ENCODE data around the gene WDFY1. TPM values are rescaled to one million over a fixed set of nuclear protein-coding genes. Genes with fewer than 3 reads are reported as not detected.

WDFY1 gene
- total RNA-seq, 1 donor from 2014 or later: 61.9 TPM

DNA sequence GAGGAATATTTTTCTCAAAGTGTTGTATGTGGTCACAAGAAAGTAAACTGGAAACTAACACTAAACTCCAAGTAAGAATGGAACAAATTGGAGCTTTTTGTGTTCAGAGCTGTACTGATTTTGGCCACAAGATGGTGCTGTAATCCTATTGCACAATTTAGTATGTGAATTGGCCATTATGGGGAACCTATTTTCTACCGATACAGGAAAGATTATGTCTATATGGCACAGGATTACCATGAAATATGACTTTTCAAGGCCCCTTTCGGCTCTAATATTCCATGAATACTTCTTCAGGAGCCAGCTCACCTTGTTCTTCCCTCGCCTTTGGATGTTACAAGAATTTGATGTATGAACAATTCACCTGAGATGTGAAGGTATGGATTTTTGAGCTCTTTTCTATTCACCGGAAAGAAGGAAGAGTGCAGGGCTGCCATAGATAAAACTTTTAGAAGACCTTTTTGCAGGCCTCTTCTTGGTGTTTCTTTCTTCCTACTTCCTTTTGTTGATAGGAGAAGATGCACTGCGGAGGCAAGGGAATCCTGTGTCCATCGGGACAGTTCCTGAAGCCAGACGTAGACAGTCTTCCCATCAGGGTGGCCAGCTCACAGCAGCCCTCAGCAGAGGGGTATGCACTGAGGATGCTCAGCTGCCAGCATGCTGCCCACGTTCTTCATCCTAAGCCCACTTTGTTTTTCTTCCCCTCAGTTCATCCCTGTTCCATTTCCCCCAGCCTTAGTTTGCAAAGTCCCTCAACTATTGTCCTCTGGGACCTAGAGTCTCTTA is 25.4 kb upstream of the WDFY1 start:
- Mint-ChIP-seq H3K36me3 (ENCODE audit: unreplicated experiment) (peaks cover 17% of the 10 kb centered on the region), H3K4me1 (ENCODE audit: unreplicated experiment) (no peaks in the 10 kb centered on the region), H3K27ac (ENCODE audit: unreplicated experiment) (no peak overlapping the region), H3K9me3 (ENCODE audit: unreplicated experiment) (no peaks in the 10 kb centered on the region), H3K4me3 (ENCODE audit: unreplicated experiment) (no peak overlapping the region), H3K27me3 (ENCODE audit: unreplicated experiment) (no peaks in the 10 kb centered on the region)
- TF ChIP-seq, protein P1, sequence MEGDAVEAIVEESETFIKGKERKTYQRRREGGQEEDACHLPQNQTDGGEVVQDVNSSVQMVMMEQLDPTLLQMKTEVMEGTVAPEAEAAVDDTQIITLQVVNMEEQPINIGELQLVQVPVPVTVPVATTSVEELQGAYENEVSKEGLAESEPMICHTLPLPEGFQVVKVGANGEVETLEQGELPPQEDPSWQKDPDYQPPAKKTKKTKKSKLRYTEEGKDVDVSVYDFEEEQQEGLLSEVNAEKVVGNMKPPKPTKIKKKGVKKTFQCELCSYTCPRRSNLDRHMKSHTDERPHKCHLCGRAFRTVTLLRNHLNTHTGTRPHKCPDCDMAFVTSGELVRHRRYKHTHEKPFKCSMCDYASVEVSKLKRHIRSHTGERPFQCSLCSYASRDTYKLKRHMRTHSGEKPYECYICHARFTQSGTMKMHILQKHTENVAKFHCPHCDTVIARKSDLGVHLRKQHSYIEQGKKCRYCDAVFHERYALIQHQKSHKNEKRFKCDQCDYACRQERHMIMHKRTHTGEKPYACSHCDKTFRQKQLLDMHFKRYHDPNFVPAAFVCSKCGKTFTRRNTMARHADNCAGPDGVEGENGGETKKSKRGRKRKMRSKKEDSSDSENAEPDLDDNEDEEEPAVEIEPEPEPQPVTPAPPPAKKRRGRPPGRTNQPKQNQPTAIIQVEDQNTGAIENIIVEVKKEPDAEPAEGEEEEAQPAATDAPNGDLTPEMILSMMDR (IDR thresholded peaks at IDR 0.05): peak; percentile 89
- no peak for DNase-seq (ENCODE audit: extremely low spot score, unreplicated experiment)

GRCh38 chr2:223969856-223970255 is 24.7 kb upstream of the WDFY1 start:
- peaks cover 20% of the 10 kb centered on the region for H3K36me3 Mint-ChIP-seq (ENCODE audit: unreplicated experiment)
- no peaks in the 10 kb centered on the region for H3K27me3 Mint-ChIP-seq (ENCODE audit: unreplicated experiment)
- H3K9me3 Mint-ChIP-seq (ENCODE audit: unreplicated experiment): no peaks in the 10 kb centered on the region
- H3K27ac Mint-ChIP-seq (ENCODE audit: unreplicated experiment): no peak overlapping the region
- H3K4me3 Mint-ChIP-seq (ENCODE audit: unreplicated experiment): no peak overlapping the region
- DNase-seq (ENCODE audit: extremely low spot score, unreplicated experiment): no peak
- TF ChIP-seq, protein P1 (IDR thresholded peaks at IDR 0.05): no peak
- H3K4me1 Mint-ChIP-seq (ENCODE audit: unreplicated experiment): no peaks in the 10 kb centered on the region

DNA sequence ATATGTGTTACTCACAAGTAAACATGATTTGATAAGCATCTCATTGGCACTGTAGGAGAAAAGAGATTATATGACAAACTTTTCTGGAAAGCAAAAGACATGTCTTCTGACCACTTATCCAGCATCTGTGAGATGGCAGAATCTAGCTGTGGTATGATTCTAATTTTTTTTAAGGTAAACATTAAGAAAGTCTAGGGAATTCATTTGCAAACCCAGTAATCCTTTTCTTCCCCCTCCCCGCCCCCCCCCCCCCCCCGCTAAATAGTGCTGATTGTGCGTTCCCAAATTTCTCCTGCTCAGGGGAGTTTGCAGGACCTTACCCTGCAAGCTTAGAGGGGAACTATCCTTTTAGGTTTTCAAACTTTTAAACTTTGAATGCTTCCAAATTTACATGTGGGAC is 24.2 kb upstream of the WDFY1 start:
- no peaks in the 10 kb centered on the region for H3K9me3 Mint-ChIP-seq (ENCODE audit: unreplicated experiment)
- TF ChIP-seq, protein P1 (IDR thresholded peaks at IDR 0.05): no peak
- H3K4me3 Mint-ChIP-seq (ENCODE audit: unreplicated experiment): no peak overlapping the region
- peaks cover 23% of the 10 kb centered on the region for H3K36me3 Mint-ChIP-seq (ENCODE audit: unreplicated experiment)
- H3K4me1 Mint-ChIP-seq (ENCODE audit: unreplicated experiment): no peaks in the 10 kb centered on the region
- H3K27ac Mint-ChIP-seq (ENCODE audit: unreplicated experiment): no peak overlapping the region
- no peak for DNase-seq (ENCODE audit: extremely low spot score, unreplicated experiment)
- H3K27me3 Mint-ChIP-seq (ENCODE audit: unreplicated experiment): no peaks in the 10 kb centered on the region

GRCh38 chr2:223967981-223968380 is 22.8 kb upstream of the WDFY1 start:
- Mint-ChIP-seq H3K27ac (ENCODE audit: unreplicated experiment) (no peak overlapping the region), H3K4me3 (ENCODE audit: unreplicated experiment) (no peak overlapping the region), H3K27me3 (ENCODE audit: unreplicated experiment) (no peaks in the 10 kb centered on the region), H3K4me1 (ENCODE audit: unreplicated experiment) (peaks cover 3% of the 10 kb centered on the region), H3K36me3 (ENCODE audit: unreplicated experiment) (peaks cover 28% of the 10 kb centered on the region), H3K9me3 (ENCODE audit: unreplicated experiment) (no peaks in the 10 kb centered on the region)
- no peak for DNase-seq (ENCODE audit: extremely low spot score, unreplicated experiment)
- TF ChIP-seq, protein P1 (IDR thresholded peaks at IDR 0.05): no peak

- Mint-ChIP-seq H3K36me3 (ENCODE audit: unreplicated experiment) (peaks cover 24% of the 10 kb centered on the region), H3K9me3 (ENCODE audit: unreplicated experiment) (no peaks in the 10 kb centered on the region), H3K4me1 (ENCODE audit: unreplicated experiment) (peaks cover 58% of the 10 kb centered on the region), H3K27ac (ENCODE audit: unreplicated experiment) (peak overlapping the region; percentile 52), H3K4me3 (ENCODE audit: unreplicated experiment) (no peak overlapping the region), H3K27me3 (ENCODE audit: unreplicated experiment) (no peaks in the 10 kb centered on the region)
- TF ChIP-seq, protein P1 (IDR thresholded peaks at IDR 0.05): no peak
- no peak for DNase-seq (ENCODE audit: extremely low spot score, unreplicated experiment)
Observed at GRCh38 chr2:223959688-223960087, 14.6 kb upstream of the WDFY1 start.

Measured in osteocyte (in vitro differentiated cells).